Stimulated activated CD8-positive, alpha-beta memory T cell treated with anti-CD3 and anti-CD28 coated beads, Interleukin-7, amount 100 ng/mL, for 1 hour (primary cell): ENCODE measurements around the gene PHLDB2.

Source experiments
- DNase-seq, 2 donors: peaks; one replicate each; pipeline ENCODE4 v3.0.0-alpha.2; 2020; ENCODE audit warnings: low read depth in 2 of 2

The PHLDB2 gene

DNA sequence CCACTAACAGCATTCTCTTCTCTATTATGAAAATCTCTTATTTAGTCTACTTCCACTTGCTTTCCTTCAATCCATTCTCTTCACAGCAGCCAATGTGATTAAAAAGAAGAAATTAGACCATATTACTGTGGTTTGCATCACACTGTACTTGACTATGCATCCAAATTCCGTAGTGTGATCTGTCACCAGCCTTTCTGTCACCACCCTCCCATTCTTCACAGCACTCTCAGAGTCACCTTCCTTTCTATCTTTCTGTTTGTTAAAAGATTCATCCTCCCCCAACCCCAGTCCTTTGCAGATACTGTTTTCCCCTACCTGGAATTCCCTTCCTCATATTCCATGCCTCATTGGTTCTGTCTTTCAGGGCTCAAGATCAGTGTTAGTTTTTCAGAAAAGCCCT lies 64.7 kb downstream of the PHLDB2 start:
- DNase-seq = no peak

DNA sequence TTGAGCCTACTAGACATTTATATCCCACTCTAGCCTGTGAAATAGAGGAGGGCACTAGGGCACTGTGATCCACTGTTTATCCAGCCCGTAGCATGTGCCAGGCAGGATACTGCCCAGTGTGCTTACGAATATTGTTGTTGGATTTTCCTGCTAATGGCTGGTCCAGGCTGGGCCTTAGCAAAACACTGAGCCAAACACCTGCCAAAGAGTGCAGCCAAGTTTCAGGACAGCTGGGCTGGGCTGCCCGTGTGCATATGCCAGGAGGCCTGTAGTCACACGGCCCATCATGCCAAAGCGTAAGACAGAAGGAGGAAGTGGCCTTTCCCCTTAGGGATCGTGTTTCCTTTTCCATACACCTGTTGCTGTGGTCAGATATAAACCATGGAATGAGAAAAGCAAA lies 65.2 kb downstream of the PHLDB2 start:
- DNase-seq = no peak

DNA sequence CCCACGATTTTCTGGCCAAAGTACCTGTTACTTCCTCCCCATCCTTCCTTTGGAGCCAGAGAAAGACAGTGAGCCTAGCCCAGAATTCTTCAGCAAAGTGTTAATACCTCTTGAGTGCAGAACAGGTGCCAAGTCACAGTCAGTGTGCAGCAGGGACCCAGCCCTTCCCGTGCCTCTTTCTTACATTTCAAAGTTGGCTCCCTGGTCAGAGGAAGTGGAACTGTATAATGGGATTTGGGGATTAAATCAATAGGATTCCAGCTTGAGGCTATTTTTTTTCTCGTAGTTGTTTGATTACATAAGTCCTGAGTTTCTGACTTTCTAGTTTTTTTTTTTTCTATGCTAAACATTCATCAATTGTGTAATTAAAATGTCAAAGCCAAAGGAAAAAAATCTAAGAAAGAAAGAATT lies 67.2 kb downstream of the PHLDB2 start:
- no peak for DNase-seq

DNA sequence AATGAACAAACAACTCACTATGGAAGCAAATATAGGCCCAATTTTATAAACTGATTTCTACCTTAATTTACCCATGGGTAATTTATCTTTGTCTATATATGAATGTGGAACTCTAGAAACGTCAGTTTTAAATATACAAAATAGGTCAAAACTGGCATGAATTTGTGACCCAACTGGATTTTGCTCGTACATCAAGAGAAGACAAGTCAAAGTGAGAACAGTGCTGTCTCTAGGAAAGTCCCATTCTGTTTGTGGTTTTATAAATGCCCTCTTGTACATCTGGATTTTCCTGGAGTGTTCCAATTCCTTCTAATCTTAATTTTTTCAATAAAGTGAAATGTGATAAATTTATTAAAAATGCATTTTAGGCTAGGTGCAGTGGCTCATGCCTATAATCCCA lies 69.5 kb downstream of the PHLDB2 start:
- DNase-seq = no peak

DNA sequence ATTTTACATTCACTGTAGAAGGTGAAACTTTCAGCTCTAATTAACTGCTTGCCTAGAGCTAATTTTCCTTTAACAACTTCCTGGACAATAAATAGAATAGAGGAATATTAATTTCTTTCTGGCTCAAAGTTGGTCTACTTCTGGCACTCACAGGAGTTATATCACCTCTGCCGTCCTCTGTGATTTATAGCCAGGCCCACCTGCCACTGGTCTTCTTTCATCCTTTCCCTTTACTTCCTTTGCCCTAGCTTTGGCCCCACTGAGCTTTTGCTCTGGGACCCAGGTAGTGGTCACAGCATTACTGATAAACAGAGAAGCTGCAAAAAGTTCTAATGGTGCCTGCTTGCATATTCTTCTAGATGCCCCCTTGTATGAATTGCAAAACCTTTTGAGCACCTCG lies 70.4 kb downstream of the PHLDB2 start:
- no peak for DNase-seq

DNA sequence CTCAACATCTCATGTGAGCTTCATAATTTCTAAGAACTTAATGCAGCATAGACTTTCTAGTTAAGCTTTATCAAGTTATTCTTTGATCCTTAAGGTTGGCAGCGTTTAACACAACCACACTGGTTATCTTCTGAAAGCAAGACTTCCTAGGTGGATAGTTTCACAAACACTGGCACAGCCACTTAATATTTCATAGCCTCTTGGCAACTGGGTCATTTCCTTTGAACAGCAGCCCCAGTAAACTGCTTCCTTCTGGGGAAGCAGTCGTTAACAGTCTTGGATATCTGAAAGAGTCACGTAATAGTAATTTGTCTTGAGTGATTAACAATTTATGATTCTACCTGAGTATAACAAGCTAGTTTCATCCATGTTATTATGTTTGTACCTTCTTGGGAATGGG lies 73.9 kb downstream of the PHLDB2 start:
- DNase-seq = no peak

DNA sequence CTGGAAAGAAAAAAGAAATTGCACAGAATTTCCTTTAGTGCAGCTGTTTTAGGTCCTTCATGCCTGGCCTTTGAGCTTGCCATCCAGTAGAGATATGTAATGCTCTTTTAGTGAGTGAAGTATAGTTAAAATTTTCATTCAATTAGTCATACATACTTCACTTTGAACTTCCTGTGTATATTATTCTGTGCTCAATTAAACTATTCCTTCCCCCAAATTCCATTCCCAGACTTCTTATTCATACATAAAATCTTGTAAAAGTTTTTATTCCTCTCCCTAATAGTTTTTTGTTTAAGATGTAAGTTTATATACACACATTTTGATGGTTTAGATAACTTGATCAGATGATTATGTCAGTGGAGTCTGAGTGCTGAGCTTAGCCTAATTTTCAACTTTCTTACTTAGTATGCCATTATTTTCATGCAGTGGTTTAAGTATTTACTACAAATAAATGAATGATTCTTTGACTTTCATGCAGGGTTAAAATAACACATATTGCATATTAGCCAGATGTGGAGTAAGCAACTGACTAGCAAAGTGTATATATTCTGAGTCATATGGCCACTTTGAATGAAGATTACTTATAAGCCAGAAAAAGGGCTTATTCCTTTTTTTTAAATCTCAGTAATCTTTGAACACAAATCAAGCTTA lies 77.3 kb downstream of the PHLDB2 start:
- DNase-seq = no peak

DNA sequence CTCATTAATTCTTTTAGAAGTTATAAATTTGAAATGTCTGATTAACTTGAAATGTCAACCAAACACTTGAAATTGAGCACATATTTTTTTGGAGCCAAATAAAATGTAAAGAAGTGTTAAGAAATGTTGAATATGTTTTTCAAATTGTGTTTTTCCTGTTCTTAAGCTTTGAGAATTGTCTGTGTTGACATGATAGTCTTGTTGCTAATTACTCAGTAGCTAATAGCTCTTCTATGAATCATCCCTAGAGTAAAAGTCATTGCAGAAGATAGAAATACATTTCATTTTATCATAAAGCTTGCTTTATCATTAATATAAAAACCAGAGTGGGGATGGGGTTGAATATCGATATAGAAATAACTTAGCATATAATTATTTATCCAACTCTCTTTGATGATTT lies 77.9 kb downstream of the PHLDB2 start:
- no peak for DNase-seq

DNA sequence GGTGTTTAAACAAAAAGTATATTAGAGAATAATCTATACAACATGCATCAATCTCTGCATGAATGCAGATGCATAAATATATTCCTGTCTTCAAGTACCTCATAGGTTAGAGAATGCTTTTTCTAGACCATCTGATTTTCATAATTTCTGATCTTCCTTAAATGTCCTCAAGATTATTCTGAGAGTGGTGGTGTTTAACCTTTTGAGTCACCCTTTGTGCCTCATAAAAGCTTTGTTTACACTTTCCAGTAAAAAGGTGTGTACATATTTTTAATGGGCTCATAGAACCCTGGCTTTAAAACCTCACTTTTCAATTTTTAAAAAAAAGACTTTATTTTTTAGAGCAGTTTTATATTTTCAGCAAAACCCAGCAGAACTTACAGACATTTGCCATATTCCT lies 78.8 kb downstream of the PHLDB2 start:
- no peak for DNase-seq

DNA sequence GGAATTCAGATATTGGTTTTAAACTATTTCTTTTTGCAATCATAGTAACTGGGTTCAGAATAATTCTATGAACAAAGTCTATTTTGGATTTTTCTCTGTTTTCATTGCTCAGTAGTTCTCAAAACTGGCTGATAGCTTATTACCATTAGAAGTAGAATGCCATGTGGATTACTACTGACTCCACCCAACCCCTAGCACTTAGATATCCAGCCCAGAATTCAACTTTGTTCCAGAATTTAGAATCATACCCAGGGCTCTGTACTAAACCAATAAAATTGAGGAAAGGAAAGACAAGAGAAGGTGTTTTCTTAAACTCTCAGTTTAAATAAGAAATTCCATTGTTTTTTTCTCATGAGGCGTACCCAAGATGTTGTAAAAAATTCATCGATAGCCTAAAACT lies 80.8 kb downstream of the PHLDB2 start:
- DNase-seq = no peak

DNA sequence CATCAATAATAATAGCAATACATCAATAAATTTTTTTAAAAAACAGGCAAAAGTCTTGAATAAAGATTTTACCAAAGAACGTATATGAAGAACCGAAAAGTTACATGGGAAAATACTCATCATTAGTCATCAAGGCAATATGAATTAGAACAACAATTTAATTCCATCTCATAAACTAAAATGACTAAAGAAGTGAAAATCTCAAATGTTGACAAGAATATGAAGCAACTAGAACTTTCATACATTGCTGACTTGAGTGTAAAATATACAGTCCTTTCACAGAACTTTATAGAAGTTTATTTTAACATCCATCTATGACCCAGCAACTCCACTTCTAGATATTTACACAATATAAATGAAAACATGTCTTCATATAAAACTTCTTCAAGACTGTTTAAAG lies 84.5 kb downstream of the PHLDB2 start:
- no peak for DNase-seq

DNA sequence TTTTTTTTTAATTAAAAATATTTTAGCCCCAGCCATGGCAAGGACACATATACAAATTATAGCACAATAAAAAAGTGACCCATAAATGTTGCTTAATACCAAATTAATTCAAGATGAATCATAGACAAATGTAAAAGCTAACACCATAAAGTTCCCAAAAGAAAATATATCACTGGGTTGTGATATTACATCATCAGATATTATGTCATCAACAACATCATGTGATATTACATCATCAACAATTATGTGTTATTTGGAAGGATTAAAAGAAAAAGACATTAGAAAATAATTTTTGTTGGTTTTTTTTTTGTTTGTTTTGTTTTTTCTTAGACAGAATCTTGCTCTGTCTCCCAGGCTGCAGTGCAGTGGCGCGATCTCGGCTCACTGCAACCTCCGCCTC lies 85.3 kb downstream of the PHLDB2 start:
- DNase-seq = no peak

DNA sequence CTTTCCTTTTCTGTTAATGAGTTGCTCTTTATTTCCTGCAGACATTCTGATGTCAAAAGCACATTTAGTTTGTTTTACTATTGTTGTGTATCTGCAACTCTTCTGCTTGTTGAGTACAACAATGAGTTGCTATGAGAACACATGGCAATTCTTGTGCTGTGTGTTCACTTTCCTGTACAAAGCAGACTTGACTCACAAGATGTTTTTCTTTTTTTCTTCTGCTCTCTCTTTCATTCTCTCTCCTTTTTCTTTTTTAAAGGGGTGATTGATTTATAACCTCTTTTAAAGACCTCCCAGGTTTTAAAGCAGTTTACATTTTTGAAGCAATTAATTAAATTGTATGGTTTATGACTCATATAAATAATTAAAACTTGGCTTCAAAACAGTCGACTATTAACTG lies 88.2 kb downstream of the PHLDB2 start:
- DNase-seq = no peak

DNA sequence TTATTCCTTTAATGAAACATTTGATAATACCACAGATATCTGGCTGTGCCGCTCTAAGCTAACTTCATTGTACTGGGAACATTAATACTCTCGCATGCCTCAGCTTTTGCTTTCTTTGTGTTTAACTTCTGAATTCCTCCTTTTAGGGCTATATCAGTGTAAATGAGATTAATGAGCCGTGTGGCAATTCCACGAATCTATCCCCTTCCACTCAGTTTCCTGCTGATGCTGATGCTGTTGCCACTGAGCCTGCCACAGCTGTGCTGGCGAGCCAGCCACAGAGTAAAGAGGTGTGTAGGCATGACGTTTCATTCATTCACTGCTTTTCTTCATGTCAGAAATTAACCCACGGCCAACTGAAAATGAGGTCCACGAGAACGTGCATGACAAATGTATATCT lies 89.7 kb downstream of the PHLDB2 start:
- DNase-seq = no peak

DNA sequence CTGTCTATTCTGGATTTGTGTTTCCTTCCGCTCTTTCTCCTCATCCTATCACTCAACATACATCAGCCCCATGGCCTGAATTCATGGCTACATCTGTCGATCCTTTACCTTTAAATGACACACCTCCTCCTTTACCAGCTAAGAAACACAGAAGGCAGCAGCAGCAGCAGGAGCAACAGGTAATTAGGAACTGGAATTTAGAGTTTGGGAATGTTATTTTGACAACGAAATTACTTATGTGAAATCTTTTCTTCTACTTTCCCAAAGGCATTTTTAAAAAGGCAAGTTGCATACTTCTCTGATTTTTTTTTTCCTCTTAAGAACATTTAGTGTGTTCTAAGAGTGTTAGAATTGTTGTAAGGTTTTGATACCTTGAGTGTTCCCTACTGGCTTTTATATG lies 90.6 kb downstream of the PHLDB2 start:
- DNase-seq = no peak

DNA sequence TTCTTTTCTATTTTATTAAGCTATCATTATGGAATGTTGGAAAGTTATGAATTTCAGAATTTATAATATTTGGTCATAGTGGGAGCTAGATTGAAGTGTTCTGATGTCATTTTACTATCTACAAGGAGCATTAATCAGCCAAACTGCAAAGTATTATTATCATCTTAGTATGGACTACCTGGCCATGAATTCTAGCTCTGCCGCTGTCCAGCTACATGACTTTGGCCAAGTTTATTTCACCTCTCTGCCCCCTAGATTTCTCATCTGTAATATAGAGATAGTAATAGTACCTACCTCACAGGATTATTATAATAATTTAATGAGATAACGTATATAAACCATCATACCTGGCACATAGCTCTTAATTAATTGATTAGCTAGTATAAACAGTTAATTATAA lies 92.0 kb downstream of the PHLDB2 start:
- no peak for DNase-seq

DNA sequence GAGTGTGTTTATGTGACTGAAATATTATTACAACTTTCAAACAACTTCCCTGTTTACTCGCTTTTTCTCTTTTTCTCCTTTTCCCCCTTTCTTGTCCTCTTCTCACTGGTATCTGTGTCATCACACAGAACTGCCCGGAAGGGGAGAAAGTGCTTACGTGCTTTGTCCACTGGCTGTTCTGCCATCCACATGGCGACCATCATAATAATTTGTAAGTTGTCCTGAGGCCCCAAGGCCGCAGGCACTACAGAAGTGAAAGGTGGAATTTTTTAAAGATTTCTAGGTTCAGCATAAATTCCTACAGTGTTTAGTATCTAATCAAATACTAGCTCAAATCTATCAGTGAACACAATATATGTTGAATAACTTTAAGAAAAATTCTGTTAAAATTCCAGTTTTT lies 93.0 kb downstream of the PHLDB2 start:
- no peak for DNase-seq

DNA sequence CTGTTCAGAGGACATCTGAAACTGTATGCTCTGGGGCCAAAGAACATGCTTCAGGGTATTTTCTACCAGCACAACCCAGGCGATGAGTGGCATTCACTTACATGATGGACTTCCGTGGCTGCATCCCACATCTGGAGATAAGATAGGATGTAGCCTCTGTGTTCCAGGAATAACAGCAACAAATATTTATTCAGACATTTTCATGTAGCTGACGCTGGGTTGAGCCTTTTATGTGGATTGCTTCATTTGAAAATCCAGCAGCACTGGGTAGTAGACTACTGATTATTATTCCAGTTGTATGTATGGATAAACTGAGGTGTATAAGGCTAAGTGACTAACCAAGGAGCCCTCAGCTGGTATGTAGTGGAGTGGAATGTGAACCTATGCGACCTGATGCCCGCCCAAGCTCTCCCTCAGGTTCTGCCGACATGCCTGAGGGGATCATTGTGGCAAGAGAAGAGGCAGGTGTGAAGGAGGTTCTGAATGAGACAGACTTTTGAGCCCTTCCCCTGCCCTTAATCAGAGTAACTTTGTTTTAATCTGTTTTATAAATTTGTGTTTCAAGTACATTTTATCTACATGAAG lies 93.9 kb downstream of the PHLDB2 start:
- DNase-seq = no peak

DNA sequence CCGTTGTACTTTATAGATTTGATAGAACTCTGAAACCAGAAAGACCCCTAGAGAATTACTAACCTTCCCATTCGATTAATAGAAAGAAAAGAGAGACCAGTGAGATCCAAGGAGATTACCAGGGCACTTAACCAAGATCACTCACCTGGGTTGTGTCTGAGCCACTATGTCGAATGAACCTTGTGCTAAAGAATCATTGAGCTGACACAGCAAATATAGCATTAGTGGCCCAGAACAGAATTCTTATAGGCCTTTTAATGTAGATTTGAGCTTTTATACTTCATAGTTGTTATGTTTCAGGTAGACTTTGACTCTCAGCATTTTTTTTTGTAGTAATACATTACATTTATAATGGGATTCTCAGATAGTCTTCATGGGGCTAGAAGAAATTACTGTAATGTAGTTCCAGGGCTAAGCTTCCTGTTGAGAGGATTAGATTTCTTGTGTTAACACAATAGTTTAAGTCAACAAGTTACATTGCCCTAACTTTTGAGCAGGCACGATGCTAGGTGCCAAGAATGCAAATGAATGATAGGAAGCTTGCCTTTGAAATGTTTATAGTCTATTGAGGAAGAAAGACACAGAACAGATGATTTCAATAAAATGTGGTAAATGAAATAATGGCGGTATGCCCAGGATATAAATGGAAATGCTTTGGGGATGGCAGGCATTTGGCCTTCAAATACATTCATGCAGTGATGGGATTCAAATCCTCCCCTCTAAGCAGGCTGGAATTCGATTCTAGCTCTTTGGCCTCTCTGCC lies 95.3 kb downstream of the PHLDB2 start:
- no peak for DNase-seq

DNA sequence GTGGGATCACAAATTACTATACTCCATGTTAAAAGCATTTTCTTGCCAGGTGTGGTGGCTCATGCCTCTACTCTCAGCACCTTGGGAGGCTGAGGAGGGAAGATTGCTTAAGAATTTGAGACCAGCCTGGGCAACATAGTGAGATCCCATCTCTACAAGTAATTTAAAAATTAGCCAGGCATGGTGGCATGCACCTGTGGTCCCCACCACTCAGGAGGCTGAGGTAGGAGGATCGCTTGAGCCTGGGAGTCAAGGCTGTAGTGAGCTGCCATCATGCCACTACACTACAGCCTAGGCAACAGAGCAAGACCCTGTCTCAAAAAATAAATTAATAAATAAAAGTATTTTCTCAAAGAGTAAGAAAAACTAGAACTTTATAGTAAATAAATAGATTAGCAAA lies 96.8 kb downstream of the PHLDB2 start:
- DNase-seq = no peak

DNA sequence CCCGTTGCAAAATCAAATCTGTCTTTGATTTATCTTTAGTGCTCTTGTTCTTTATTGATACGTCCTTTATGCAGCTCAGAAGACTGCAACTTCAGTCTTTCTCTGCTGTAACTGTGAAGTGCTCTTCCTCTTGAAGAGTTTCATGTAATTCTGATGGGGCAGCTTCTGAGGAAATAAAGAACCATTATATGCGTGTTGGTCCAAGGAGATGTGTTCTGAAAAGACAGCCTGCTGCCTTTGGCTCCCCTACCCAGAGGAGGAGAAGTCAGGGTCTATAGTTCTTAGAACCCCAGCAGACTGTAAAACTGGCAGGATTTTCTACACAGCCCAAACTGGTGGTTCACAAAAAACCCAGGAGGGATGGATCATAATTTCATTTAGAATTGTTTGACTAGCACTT lies 97.4 kb downstream of the PHLDB2 start:
- no peak for DNase-seq

DNA sequence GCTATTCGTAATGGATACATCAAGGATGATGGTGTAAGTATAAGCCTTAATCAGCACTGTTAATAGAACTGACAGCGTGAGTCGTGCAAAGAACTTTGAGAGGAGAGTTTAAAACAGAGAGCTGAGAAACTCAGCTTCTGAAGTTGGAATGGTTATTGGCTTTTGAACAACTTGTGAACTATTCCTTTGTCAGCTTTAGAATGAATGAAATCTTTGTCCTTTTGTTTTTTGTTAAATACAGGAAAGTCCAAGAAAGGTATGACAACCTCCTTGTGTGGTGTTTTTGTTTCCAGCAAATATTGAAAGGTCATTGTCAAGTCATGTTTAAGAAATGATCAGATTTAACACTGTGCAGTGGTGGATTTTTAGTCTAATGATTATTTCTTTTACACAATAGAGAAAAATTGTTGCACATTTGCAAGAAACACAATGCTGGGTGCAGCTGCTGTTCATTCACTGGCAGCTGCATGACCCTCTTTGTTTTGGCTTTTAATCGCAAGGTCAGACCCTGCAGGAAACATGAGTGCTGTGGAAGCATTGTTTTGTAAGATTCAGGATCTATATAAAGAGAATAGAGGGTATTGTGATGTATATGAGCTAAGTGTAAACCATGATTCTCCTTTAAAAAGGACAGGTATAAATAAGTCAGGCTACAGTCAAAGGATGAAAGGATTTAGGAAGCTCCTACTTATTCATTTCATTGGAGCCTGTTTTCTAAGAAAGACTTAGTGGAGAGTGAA lies 98.1 kb downstream of the PHLDB2 start:
- no peak for DNase-seq
